Measurements from ENCODE around the gene LRRC28. TPM values are rescaled to one million over a fixed set of nuclear protein-coding genes. Genes with fewer than 3 reads are reported as not detected.

LRRC28 gene
- total and polyA plus RNA-seq, 9 of the 15 experiments (the other 6 are each of a cell fraction or from before 2014, with no cell fraction given) = 5.5 to 17.4 (median 7.9) TPM

DNA sequence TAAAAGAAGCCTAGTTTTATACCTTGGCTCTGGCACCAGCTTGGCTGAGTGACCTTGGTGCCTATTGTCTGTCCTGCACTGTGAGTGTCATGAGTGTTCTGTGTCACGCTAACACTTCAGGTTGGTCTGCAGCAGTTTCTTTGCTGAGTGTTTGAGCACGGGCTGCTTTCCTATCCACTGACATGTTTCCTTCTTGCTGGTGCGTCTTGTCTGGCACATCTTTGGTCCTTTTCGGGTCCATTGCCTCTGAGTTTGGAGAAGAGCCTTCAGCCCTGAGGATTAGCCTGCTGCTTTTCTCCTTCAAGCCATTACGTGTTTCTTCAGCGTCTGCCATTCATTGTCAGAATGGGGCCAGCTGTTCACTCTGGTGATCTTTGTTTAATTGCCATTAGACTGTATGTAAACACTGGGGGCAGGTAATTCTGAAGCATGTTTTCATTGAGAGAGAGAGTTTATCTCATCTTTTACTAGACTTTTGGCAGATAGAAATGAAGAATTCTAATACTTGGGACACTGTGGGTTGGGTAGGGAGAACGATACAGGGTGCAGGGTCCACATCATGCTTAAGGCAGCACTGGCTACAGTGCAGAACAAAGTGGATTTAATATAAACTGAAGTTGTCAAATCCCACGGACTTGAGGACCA, 55.5 kb downstream of the LRRC28 start:
- Histone ChIP-seq H3K79me2 (ENCODE audit: control insufficient read depth, insufficient read depth, low read length) (no peaks in the 10 kb centered on the region), H4K20me1 (replicated peaks; ENCODE audit: control insufficient read depth, insufficient read depth, low read length) (no peaks in the 10 kb centered on the region), H2AFZ (ENCODE audit: low read depth, low read length) (no peak overlapping the region), H3K9me1 (ENCODE audit: control insufficient read depth, insufficient read depth, low read length) (no peaks in the 10 kb centered on the region), H3K4me2 (ENCODE audit: insufficient read depth, low read length) (no peak overlapping the region), H3K9ac (ENCODE audit: insufficient read depth in 1 of 2, low read depth in 2 of 2, low read length in 2 of 2) (no peak overlapping the region), H3K4me1 (replicated peaks in 1 of 2; ENCODE audit: control insufficient read depth in 2 of 2, insufficient read depth in 2 of 2, low read length in 2 of 2) (0 out of 5 replicates have a peak, but pooled peaks cover 0 to 2% of the 10 kb centered on the region in 2 experiments), H3K4me3 (no peak overlapping the region), H3K27ac (ENCODE audit: extremely low read depth, low read depth, low read length) (no peak overlapping the region), H3K9me3 (replicated peaks; ENCODE audit: control insufficient read depth, insufficient read depth, low read depth, low read length) (no peaks in the 10 kb centered on the region), H3K27me3 (ENCODE audit: control insufficient read depth in 2 of 2, insufficient read depth in 2 of 2, low read length in 2 of 2) (no peaks in the 10 kb centered on the region; a peak in 1 of 5 replicates), H3K36me3 (ENCODE audit: control insufficient read depth, insufficient read depth, low read length) (no peaks in the 10 kb centered on the region)
- 12% methylated on average over 8 of the region's 8 CpGs for WGBS (ENCODE audit: insufficient coverage, low coverage, missing lambda C conversion rate)
- in situ Hi-C loops (cut with MboI) = no loop called here
- ChIA-PET CTCF (ENCODE audit: low intra/inter-chr PET ratio) (no interaction called here), POLR2A (interaction anchor here (0.6 kb wide), 1 partner anchor 44 kb away, joined by 3 read pairs; no protein-coding TSS in a partner anchor)
- BruUV-seq (replicated peaks) = no TSS peak
- intact Hi-C loops (cut with micrococcal nuclease) = no loop called here
- FAIRE-seq = no peak
- no peak for DNase-seq (ENCODE audit: extremely low read depth in 1 of 4, low spot score in 3 of 4)
- ATAC-seq = no peak
- TF ChIP-seq RBM22 (IDR thresholded peaks at IDR 0.05; ENCODE audit: low read depth, low read length, poor library complexity, severe bottlenecking) (no peak), CCNT2 (IDR thresholded peaks at IDR 0.05; ENCODE audit: borderline replicate concordance, extremely low read depth, insufficient read length, low read depth, low read length) (no peak), RBM14 (IDR thresholded peaks at IDR 0.05; ENCODE audit: borderline replicate concordance, insufficient read depth, low read depth, low read length) (no peak), ETV6 (IDR thresholded peaks at IDR 0.05; ENCODE audit: borderline replicate concordance in 1 of 2, low read depth in 2 of 2, low read length in 1 of 2) (no peak), ETV6 (CRISPR knock-in tag; IDR thresholded peaks at IDR 0.05; ENCODE audit: borderline replicate concordance) (no peak), HMG20B (CRISPR knock-in tag; IDR thresholded peaks at IDR 0.05) (no peak), TBP (optimal IDR thresholded peaks at IDR 0.05; ENCODE audit: low read depth, low read length) (no peak), KDM4B (IDR thresholded peaks at IDR 0.05; ENCODE audit: borderline replicate concordance in 2 of 2, low read depth in 1 of 2) (no peak), ZNF584 (CRISPR knock-in tag; IDR thresholded peaks at IDR 0.05; ENCODE audit: low read depth) (no peak), C11orf30 (IDR thresholded peaks at IDR 0.05; ENCODE audit: low read depth) (no peak)
- TF ChIP-seq, protein P1, sequence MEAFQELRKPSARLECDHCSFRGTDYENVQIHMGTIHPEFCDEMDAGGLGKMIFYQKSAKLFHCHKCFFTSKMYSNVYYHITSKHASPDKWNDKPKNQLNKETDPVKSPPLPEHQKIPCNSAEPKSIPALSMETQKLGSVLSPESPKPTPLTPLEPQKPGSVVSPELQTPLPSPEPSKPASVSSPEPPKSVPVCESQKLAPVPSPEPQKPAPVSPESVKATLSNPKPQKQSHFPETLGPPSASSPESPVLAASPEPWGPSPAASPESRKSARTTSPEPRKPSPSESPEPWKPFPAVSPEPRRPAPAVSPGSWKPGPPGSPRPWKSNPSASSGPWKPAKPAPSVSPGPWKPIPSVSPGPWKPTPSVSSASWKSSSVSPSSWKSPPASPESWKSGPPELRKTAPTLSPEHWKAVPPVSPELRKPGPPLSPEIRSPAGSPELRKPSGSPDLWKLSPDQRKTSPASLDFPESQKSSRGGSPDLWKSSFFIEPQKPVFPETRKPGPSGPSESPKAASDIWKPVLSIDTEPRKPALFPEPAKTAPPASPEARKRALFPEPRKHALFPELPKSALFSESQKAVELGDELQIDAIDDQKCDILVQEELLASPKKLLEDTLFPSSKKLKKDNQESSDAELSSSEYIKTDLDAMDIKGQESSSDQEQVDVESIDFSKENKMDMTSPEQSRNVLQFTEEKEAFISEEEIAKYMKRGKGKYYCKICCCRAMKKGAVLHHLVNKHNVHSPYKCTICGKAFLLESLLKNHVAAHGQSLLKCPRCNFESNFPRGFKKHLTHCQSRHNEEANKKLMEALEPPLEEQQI (IDR thresholded peaks at IDR 0.05) = no peak

All from K562 (cell line).